AG09319 (cell line): ENCODE results near the gene ZNF701.
A peak's percentile ranks its signal among the peaks of the same experiment; 100 is the strongest.
"Not testable (repeated sequence)": the region's sequence is repeated elsewhere in the genome, so short reads cannot be mapped to it uniquely, and the experiment has no call there.

Experiments used
- DNase-seq: peaks from one replicate; pipeline ENCODE4 v3.0.0-alpha.2; 2010; ENCODE audit warnings: low read depth; ENCODE audit errors: extremely low read depth
- CTCF ChIP-seq: IDR thresholded peaks from 2 replicates; pipeline ENCODE4 v1.5.1; 2011; ENCODE audit warnings: low read depth, mild to moderate bottlenecking, inconsistent platforms, low read length, moderate library complexity

ZNF701 gene

DNA sequence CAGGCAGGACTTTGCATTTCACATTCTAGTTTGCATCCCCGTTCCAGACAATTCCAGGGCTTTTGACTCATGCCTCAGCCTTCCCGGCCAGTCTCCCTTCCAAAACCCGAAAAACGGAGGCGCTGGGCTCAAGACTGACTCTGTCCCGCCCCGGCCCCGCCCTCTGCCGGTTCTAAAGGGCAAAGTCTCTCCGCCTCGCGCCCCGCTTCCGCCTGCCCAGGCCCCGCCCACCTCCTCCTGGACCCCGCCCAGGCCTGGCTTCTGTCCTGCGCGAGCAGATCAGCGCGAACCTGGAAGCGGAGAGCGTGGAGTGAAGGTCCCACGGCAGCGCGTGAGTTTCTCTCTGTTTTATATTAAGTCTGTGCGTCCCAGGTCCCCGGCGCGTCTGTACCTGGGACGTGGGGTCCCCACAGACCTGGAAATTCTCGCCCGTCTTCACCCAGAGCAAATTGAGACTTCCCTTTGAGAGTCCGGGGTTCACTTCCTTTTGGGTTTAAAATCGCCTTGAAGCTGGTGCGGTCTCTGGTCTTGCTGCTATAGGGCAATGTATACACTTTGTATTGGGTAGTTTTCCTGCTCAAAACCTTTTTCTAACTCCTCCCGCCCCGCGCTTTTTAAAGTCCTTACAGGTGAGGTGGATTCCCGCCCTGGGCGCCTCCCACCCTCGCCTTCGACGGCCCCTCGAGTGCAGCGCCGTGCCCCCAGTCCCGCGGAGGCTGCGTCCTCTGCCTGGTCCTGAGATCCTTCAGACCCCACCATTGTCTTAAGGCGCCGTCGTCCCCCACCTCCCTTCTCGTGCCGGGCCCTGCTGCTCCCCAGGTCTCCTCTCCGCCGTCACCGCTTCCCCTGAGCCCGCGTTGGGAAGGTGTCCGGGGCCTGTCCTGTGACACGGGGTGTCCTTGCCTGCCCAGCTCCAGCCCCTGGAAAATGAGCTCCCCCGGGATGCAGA lies 31.2 kb downstream of the ZNF701 start:
- peak; percentile 77 for DNase-seq

GRCh38 chr19:52601974-52602366 lies 31.9 kb downstream of the ZNF701 start:
- DNase-seq = not testable (repeated sequence)
- peak; percentile 13 for TF ChIP-seq CTCF

More for the DNA sequence above, 31.2 kb downstream of the ZNF701 start:
- TF ChIP-seq CTCF = peak; percentile 16

DNA sequence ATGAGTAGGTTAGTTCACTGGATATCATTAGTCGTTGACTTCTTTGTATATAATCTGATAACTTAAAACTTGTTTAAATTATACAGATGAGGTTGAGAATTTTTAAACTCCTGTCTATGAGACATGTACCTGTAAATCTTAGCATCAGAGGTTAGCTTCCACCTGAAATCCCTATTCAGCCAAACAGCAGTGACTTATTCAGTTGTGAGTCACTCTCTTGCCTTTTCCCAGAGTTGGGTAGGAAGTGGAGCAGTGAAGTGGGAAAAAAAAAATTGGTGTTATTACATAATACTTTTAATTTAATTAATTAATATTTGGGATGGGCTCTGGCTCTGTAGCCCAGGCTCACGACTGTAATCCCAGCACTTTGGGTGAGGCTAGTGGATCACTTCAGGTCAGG lies 32.9 kb downstream of the ZNF701 start:
- no peak for DNase-seq
- TF ChIP-seq CTCF = no peak

- no peak for TF ChIP-seq CTCF
- no peak for DNase-seq
Observed at GRCh38 chr19:52603558-52604207, 33.6 kb downstream of the ZNF701 start.

- no peak for TF ChIP-seq CTCF
- DNase-seq = no peak
Observed at GRCh38 chr19:52613299-52613906, 43.3 kb downstream of the ZNF701 start.

GRCh38 chr19:52621376-52621775 lies 51.3 kb downstream of the ZNF701 start:
- DNase-seq = no peak
- TF ChIP-seq CTCF = no peak

- DNase-seq = no peak
Observed at GRCh38 chr19:52622261-52622660, 52.2 kb downstream of the ZNF701 start.

More at GRCh38 chr19:52622261-52622660, 52.2 kb downstream of the ZNF701 start:
- no peak for TF ChIP-seq CTCF
